Hematopoietic multipotent progenitor cell treated with erythropoietin and hydrocortisone succinate and interleukin-3 and kit ligand, for 6 days (in vitro differentiated cells): Measurements from ENCODE around the gene PTPN13.

Experiments
- DNase-seq: peaks from one replicate; pipeline ENCODE4 v3.0.0-alpha.2; 2015

The PTPN13 gene

GRCh38 chr4:86822136-86822535 lies 228.0 kb downstream of the PTPN13 start:
- no peak for DNase-seq

GRCh38 chr4:86825511-86825910 lies 231.4 kb downstream of the PTPN13 start:
- DNase-seq, result no peak

DNA sequence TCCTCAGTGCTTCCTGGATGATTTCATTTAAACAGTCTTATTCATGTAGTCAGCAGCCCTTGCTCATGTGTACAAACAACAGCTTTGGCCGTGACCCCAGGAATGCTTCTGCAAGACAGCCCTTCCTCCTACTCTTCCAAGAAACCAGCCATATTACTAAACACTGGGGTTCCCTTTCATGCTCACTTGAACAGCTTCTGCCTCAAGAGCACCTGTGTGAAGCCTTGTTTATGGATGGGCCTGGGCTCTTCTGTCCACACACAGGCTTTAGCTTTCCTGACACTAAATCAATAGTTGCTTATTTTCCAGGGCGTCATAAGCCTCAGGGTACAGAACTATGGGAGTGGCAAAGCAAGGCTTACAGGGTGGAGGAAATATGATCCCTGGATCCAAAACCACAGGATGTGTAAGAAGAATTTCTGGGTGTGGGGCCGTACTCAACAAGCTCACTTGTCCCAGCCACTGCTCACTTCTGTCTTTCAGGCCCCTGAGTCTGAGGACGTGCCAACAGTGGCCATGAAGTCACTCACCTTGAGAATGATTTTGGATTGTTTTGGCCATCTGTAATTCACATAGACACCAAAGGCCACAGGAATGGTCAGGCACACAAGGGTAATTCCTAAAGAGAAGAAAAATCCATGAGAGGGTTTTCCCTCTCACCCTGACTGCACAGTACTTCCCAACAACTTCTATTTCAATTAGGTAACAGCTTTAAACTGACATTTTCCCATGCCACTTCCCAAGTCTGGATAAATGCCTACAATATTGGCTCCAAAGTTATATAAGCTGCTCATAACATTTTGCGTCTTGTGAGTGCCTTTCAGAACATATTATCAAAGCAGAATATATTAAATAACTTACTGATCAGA lies 237.4 kb downstream of the PTPN13 start:
- DNase-seq, result no peak

DNA sequence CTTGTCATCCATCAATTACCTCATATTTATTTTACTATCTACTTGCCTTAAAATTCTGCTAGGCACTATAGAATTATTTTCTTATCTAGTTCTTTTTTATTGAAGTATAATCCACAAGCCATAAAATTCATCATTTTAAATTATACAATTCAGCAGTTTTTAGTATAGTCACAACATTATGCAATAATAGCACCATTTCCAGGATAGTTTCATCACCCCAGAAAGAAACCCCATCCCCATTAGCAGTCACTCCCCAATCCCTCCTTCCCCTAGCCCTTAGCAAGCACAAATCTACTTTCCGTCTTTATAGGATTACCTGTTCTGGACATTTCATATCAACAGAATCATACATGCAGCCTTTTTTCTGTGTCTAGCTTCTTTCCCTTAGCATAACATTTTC lies 239.5 kb downstream of the PTPN13 start:
- no peak for DNase-seq

- DNase-seq, result no peak
Observed at GRCh38 chr4:86834901-86835300, 240.8 kb downstream of the PTPN13 start.

DNA sequence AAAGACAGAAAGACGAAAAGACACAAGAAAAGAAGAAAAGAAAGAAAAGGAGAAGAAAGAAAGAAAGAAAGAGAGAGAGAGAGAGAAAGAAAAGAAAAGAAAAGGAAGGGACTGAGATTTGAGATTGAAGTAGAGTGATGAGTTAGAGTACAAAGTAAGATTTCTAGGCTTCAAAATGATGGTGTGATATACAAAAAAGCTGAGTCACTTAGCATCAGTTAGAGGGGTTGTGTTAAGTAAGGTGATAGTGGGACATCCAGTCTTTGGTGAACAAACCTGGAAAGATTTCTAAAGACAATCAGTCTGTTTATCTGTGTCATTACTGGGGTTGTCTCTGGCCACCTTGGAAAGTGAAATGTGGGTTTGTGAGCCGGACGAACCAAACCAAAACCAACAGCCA lies 241.6 kb downstream of the PTPN13 start:
- no peak for DNase-seq

- no peak for DNase-seq
Observed at GRCh38 chr4:86837691-86838503, 243.8 kb downstream of the PTPN13 start.

GRCh38 chr4:86840858-86841257 lies 246.7 kb downstream of the PTPN13 start:
- DNase-seq, result no peak

- no peak for DNase-seq
Observed at GRCh38 chr4:86841309-86841708, 247.2 kb downstream of the PTPN13 start.

DNA sequence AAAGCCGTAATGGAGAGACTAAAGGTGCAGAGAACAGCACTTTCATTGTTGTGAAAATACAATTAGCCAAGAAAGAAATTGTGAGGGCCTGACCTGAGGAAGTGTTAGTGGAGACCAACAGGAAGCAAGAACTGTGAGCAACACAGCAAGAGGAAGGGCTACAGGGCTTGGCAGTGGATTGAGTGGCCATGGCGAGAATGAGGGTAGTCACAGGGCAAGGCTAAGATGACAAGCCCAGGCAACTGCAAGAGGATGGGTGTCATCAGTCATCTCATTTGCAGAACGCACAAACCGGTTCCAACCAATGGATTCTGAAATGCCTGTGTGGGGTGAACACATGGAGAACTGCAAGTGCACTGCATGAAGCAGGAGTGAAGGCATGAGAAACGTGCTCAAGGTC lies 251.5 kb downstream of the PTPN13 start:
- DNase-seq, result no peak

DNA sequence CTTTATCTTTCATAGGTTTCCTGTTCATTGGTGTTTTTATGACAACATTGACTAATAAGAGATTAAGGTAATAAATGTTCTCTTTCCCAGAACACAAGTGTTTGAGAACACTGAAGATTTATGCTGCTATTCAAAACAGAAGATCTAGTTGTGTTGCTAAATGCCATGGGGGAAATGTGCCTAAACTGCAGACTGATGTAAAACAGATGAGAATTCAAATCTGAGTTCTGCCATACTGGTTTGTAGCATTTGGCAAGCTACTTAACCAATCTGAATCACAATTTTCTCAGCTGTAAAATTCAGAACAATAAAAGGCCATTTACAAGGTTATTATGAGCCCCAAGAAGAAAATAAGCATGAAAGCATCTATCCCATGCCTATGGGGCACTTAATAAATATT lies 252.8 kb downstream of the PTPN13 start:
- no peak for DNase-seq

- no peak for DNase-seq
Observed at GRCh38 chr4:86847571-86847970, 253.5 kb downstream of the PTPN13 start.

DNA sequence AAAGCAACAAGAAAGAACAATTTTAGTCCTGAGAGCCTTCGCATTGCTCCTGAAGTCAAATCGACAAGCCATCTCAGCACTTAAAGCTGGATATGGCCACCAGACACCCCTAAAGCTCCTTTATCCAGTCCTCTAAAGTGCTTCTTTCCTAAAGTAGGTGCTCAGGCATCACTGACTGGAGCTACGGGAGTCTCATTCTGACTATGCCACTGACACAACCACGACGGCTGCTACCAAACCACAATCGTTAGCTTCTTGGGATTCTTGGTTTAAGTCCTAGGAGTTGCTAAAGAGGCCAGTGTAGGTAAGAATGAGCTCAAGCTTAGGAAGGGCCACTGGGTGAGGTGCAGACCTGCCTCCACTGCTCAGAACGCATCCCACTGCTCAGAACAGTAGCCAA lies 254.0 kb downstream of the PTPN13 start:
- DNase-seq, result no peak

GRCh38 chr4:86848732-86849619 lies 254.9 kb downstream of the PTPN13 start, which contains the start of gene SLC10A6:
SLC10A6 (minus strand) TSS chr4:86849384; CDS start chr4:86849115, 269 bp downstream.
- no peak for DNase-seq

- no peak for DNase-seq
Observed at GRCh38 chr4:86853209-86853608, 259.1 kb downstream of the PTPN13 start.

- DNase-seq, result no peak
Observed at GRCh38 chr4:86855572-86855971, 261.5 kb downstream of the PTPN13 start.

GRCh38 chr4:86856896-86857295 lies 262.8 kb downstream of the PTPN13 start:
- DNase-seq, result no peak

DNA sequence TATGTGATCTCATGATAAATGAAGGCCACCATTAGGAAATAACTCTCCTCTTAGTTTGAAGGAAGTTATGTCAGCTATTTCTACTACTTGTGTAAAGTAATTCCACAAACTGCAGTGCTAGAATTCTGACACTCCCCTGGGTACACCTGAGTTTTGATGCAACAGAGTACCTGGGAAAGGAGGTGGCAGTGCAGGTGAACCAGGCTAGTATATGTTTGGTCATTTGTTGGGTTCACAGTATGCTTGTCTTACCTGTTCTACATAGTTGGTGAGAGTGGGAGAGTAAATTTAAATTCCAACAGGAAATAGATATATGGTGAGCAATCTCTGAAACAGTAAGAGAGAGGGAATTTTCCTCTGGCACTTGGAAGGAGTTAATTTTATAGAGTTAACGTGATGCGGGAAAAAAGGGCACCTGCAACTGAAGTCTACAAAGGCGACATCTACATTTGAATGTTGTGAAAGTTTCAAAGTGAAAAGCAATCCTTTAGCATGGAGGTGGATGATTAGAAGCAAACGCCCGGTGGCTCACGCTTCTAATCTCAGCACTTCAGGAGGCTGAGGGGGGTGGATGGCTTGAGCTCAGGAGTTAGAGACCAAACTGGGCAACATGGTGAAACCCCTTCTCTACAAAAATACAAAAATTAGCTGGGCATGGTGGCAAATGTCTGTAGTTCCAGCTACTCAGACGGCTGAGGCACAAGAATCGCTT lies 263.4 kb downstream of the PTPN13 start:
- no peak for DNase-seq
